HUES6 (cell line): Measurements from ENCODE around the gene ZC3H12C.

Source experiments
- H3K27ac ChIP-seq: 2 replicates; pipeline ENCODE4 v1.7.0; 2013; ENCODE audit warnings: low read depth, mild to moderate bottlenecking, low read length, inconsistent platforms
- H3K27me3 ChIP-seq: 2 replicates; pipeline ENCODE4 v1.6.1; 2013; ENCODE audit warnings: low read length; ENCODE audit not compliant: control insufficient read depth, insufficient read depth
- H3K36me3 ChIP-seq: 2 replicates; pipeline ENCODE4 v1.6.1; 2013; ENCODE audit warnings: low read length; ENCODE audit not compliant: control insufficient read depth, insufficient read depth
- H3K4me1 ChIP-seq: 2 replicates; pipeline ENCODE4 v1.6.1; 2013; ENCODE audit warnings: low read length; ENCODE audit not compliant: control insufficient read depth, insufficient read depth
- H3K4me3 ChIP-seq: 2 replicates; pipeline ENCODE4 v1.5.1; 2013; ENCODE audit warnings: low read depth, low read length
- H3K9ac ChIP-seq: one replicate; pipeline ENCODE4 v1.6.1; 2013; ENCODE audit warnings: mild to moderate bottlenecking, low read length
- H3K9me3 ChIP-seq: 2 replicates; pipeline ENCODE4 v1.6.1; 2013; ENCODE audit warnings: low read depth, low read length; ENCODE audit not compliant: control insufficient read depth, insufficient read depth

ZC3H12C gene

GRCh38 chr11:110158317-110159200 lies 65.4 kb downstream of the ZC3H12C start:
- Histone ChIP-seq H3K27me3 (no peaks in the 10 kb centered on the region), H3K4me1 (no peaks in the 10 kb centered on the region), H3K9me3 (no peaks in the 10 kb centered on the region), H3K27ac (no peak overlapping the region), H3K9ac (no peak overlapping the region), H3K4me3 (no peak overlapping the region), H3K36me3 (peaks cover 12% of the 10 kb centered on the region)

GRCh38 chr11:110159476-110159875 lies 66.3 kb downstream of the ZC3H12C start:
- no peaks in the 10 kb centered on the region for H3K27me3 ChIP-seq
- H3K4me1 ChIP-seq, result no peaks in the 10 kb centered on the region
- H3K27ac ChIP-seq, result no peak overlapping the region
- H3K36me3 ChIP-seq, result peaks cover 16% of the 10 kb centered on the region
- no peak overlapping the region for H3K4me3 ChIP-seq
- H3K9me3 ChIP-seq, result no peaks in the 10 kb centered on the region
- H3K9ac ChIP-seq, result no peak overlapping the region

- Histone ChIP-seq H3K4me1 (no peaks in the 10 kb centered on the region), H3K4me3 (no peak overlapping the region), H3K9me3 (no peaks in the 10 kb centered on the region), H3K36me3 (peaks cover 21% of the 10 kb centered on the region), H3K9ac (no peak overlapping the region), H3K27ac (no peak overlapping the region), H3K27me3 (no peaks in the 10 kb centered on the region)
Measured at GRCh38 chr11:110160016-110160415, 66.8 kb downstream of the ZC3H12C start.

- H3K4me1 ChIP-seq, result no peaks in the 10 kb centered on the region
- no peaks in the 10 kb centered on the region for H3K9me3 ChIP-seq
Measured at GRCh38 chr11:110160437-110160836, 67.2 kb downstream of the ZC3H12C start.

GRCh38 chr11:110161061-110161460 lies 67.9 kb downstream of the ZC3H12C start:
- Histone ChIP-seq H3K27ac (no peak overlapping the region), H3K27me3 (no peaks in the 10 kb centered on the region), H3K9ac (no peak overlapping the region), H3K9me3 (no peaks in the 10 kb centered on the region), H3K4me1 (no peaks in the 10 kb centered on the region), H3K36me3 (peaks cover 23% of the 10 kb centered on the region), H3K4me3 (no peak overlapping the region)

More at GRCh38 chr11:110160437-110160836, 67.2 kb downstream of the ZC3H12C start:
- Histone ChIP-seq H3K27me3 (no peaks in the 10 kb centered on the region), H3K9ac (no peak overlapping the region), H3K36me3 (peaks cover 23% of the 10 kb centered on the region), H3K27ac (no peak overlapping the region), H3K4me3 (no peak overlapping the region)

GRCh38 chr11:110162216-110162615 lies 69.0 kb downstream of the ZC3H12C start:
- Histone ChIP-seq H3K9ac (no peak overlapping the region), H3K9me3 (no peaks in the 10 kb centered on the region), H3K36me3 (peaks cover 23% of the 10 kb centered on the region), H3K27me3 (no peaks in the 10 kb centered on the region), H3K4me1 (no peaks in the 10 kb centered on the region), H3K27ac (no peak overlapping the region), H3K4me3 (no peak overlapping the region)

GRCh38 chr11:110165039-110165925 lies 72.1 kb downstream of the ZC3H12C start:
- Histone ChIP-seq H3K4me3 (no peak overlapping the region), H3K27ac (no peak overlapping the region), H3K9ac (no peak overlapping the region), H3K4me1 (no peaks in the 10 kb centered on the region), H3K9me3 (no peaks in the 10 kb centered on the region), H3K36me3 (peaks cover 18% of the 10 kb centered on the region; the same call in 1 of the 2 replicates), H3K27me3 (no peaks in the 10 kb centered on the region)

DNA sequence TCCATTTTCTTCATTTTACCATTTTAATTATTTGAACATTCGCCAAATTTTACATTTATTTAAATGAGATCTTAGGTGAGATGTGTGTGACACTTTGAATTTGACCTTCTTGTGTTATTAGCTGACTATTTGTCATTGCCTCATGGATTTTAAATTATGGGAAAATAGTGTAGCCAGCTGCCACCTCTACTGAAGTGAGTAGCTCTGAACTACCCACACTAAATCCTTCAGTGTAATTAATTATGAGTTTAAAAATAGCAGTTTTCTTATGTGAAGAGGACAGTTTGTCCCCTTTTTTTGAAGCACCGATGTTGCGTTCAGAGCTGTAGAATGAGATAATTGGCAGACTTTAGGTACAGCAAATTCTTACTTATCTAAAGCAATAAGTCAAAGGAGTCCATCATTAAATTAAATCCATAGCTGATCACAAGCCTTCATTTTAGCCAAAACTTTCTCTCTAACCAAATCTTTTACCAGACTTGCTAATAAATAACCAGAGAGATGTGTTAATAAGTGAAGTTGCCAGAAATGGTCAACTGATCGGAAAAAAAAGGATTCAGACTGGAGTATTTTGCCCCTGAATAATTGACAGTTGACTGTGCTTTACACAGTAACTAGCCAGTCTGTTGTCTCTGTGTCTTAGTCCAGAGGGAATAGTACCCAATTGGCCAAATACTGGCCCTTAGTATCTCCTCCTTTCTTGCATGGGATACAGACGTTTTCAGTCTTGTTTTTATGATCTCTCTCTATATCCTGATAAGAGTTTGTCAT lies 75.0 kb downstream of the ZC3H12C start:
- peaks cover 8% of the 10 kb centered on the region for H3K4me1 ChIP-seq
- peaks cover 12% of the 10 kb centered on the region; the same call in 1 of the 2 replicates for H3K36me3 ChIP-seq
- H3K4me3 ChIP-seq, result no peak overlapping the region
- no peaks in the 10 kb centered on the region for H3K27me3 ChIP-seq
- no peaks in the 10 kb centered on the region for H3K9me3 ChIP-seq
- no peak overlapping the region for H3K9ac ChIP-seq
- no peak overlapping the region for H3K27ac ChIP-seq

DNA sequence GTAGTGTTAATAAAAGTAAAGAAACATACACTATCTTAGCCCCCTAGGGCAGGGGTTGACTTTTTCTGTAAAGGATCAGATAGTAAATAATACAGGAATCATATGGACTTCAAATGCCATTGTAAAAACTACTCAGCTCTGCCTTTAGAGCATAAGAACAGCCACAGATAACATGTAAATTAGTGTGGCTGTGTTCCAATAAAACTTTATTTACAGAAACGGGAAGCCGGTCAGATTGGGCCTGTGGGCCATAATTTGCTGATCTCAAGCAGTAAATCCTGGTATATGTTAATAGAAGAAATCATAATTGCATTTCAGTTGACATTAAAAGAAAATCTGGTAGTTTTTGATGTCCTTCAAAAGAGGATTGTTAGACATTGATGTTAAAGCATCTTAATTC lies 76.5 kb downstream of the ZC3H12C start:
- Histone ChIP-seq H3K27me3 (no peaks in the 10 kb centered on the region), H3K27ac (no peak overlapping the region), H3K36me3 (peaks cover 5% of the 10 kb centered on the region; the same call in 1 of the 2 replicates), H3K4me3 (no peak overlapping the region), H3K9ac (no peak overlapping the region), H3K4me1 (peaks cover 23% of the 10 kb centered on the region), H3K9me3 (no peaks in the 10 kb centered on the region)

- H3K27me3 ChIP-seq, result no peaks in the 10 kb centered on the region
- H3K9me3 ChIP-seq, result no peaks in the 10 kb centered on the region
- peaks cover 47% of the 10 kb centered on the region for H3K4me1 ChIP-seq
- H3K9ac ChIP-seq, result no peak overlapping the region
- no peak overlapping the region for H3K4me3 ChIP-seq
- H3K27ac ChIP-seq, result no peak overlapping the region
- H3K36me3 ChIP-seq, result no peaks in the 10 kb centered on the region
Measured at GRCh38 chr11:110172468-110173065, 79.4 kb downstream of the ZC3H12C start.
